Kidney (tissue), 14 donors: Measurements from ENCODE around the gene TARM1. TPM values are rescaled to one million over a fixed set of nuclear protein-coding genes. Genes with fewer than 3 reads are reported as not detected.
"Not testable (repeated sequence)": the region's sequence is repeated elsewhere in the genome, so short reads cannot be mapped to it uniquely, and the experiment has no call there.

Experiments
- DNase-seq, 5 donors: peaks; one replicate each; pipeline ENCODE4 v3.0.0-alpha.2; 2013 to 2020
- FAIRE-seq: peaks from 2 replicates; lab custom pipeline; 2012; peaks lifted over from hg19 to GRCh38; lab: Jason Lieb, UNC
- H3K27ac ChIP-seq, 2 donors: one replicate each; pipeline ENCODE4 v1.7.0; 2013; ENCODE audit warnings: low read depth in 2 of 2, low read length in 2 of 2, inconsistent platforms in 1 of 2
- H3K27me3 ChIP-seq: one replicate; pipeline ENCODE4 v1.7.1; 2013; ENCODE audit warnings: low read length, inconsistent platforms; ENCODE audit not compliant: control insufficient read depth, insufficient read depth
- H3K36me3 ChIP-seq, 3 donors: one replicate each; pipeline versions ENCODE4 v1.7.0 to v1.7.1; 2013; ENCODE audit warnings: low read length in 3 of 3, control low read depth in 1 of 3, inconsistent platforms in 1 of 3; ENCODE audit not compliant: insufficient read depth in 3 of 3, control insufficient read depth in 2 of 3
- H3K4me1 ChIP-seq, 3 donors: one replicate each; pipeline versions ENCODE4 v1.7.0 to v1.7.1; 2013; ENCODE audit warnings: low read length in 3 of 3, inconsistent platforms in 1 of 3, low read depth in 1 of 3; ENCODE audit not compliant: control insufficient read depth in 2 of 3, insufficient read depth in 2 of 3
- H3K4me3 ChIP-seq, 3 donors: one replicate each; pipeline versions ENCODE4 v1.7.0 to v1.8.1; 2013; ENCODE audit warnings: low read length in 3 of 3, control low read depth in 1 of 3, inconsistent platforms in 1 of 3
- H3K9ac ChIP-seq, 3 donors: one replicate each; pipeline versions ENCODE4 v1.7.0 to v1.7.1; 2013; ENCODE audit warnings: low read length in 3 of 3, control low read depth in 1 of 3, inconsistent platforms in 1 of 3
- H3K9me3 ChIP-seq, 3 donors: one replicate each; pipeline versions ENCODE4 v1.7.0 to v1.7.1; 2013; ENCODE audit warnings: low read length in 3 of 3, control low read depth in 1 of 3, inconsistent platforms in 1 of 3; ENCODE audit not compliant: control insufficient read depth in 2 of 3, insufficient read depth in 1 of 3
- CTCF ChIP-seq: IDR thresholded peaks from 3 replicates; pipeline ENCODE4 v1.5.1; 2012; ENCODE audit warnings: mild to moderate bottlenecking, moderate library complexity, borderline replicate concordance; ENCODE audit not compliant: insufficient read depth; ENCODE audit errors: extremely low read depth
- intact Hi-C: fragments of 100-400 bp; cut with DNase I; formaldehyde crosslinking; loops from one replicate; pipeline ENCODE4 v1.11.1; 2022
- polyA plus RNA-seq: library from polyadenylated mRNA; stranded (reverse); fragments of 350-450 nt; fragmentation: Illumina TruSeq; extraction: RNeasy Lipid Tissue Mini Kit (QIAGEN cat#74804); gene quantifications from one replicate; pipeline ENCODE4 v1.2.3, GENCODE V29; 2014; ENCODE audit warnings: low read depth, low replicate concordance; ENCODE audit not compliant: insufficient read depth
- total RNA-seq: library from RNA; stranded (reverse); fragmentation: NEBNext Ultra II Directional; extraction: Animal tissue kit (Norgen Biotek cat#: 25700); gene quantifications from one replicate; pipeline ENCODE4 v1.2.1, GENCODE V29; 2021
- donor health status: control.
- donor health status: control.
- donor health status: control.
- donor health status: control.
- donor health status: control.
- donor health status: DM: yes; HTN: yes; CAD: no.
- donor health status: Normal renal cell carcinoma (clear cell type).

Gene TARM1
- total and polyA plus RNA-seq, 2 donors from 2014 or later: not detected

GRCh38 chr19:54100561-54100960, 19.4 kb upstream of the TARM1 start, which contains the start of gene OSCAR:
Gene OSCAR (minus strand): TSS chr19:54100803. CDS start chr19:54100792, 11 bp downstream.
- no peak for FAIRE-seq
- Histone ChIP-seq H3K27ac (no peak within 1 kb of the TSS), H3K4me1 (peaks cover 0 to 5% (median 0%) of the 10 kb centered on the region in 3 donors), H3K36me3 (no peaks in the 10 kb centered on the region), H3K4me3 (no peak within 1 kb of the TSS), H3K27me3 (no peaks in the 10 kb centered on the region), H3K9me3 (no peaks in the 10 kb centered on the region), H3K9ac (no peak within 1 kb of the TSS)
- peak in 1 of 5 donors; percentile 65 for DNase-seq
- no peak for TF ChIP-seq CTCF
- intact Hi-C loops: no loop called here

GRCh38 chr19:54099903-54100255, 18.7 kb upstream of the TARM1 start:
- H3K36me3 ChIP-seq, H3K9me3 ChIP-seq, H3K9ac ChIP-seq, H3K27ac ChIP-seq, H3K27me3 ChIP-seq, FAIRE-seq, H3K4me1 ChIP-seq, H3K4me3 ChIP-seq, intact Hi-C loops: not testable (repeated sequence)
- peak in 1 of 5 donors; percentile 22 for DNase-seq

- no peaks in the 10 kb centered on the region for H3K27me3 ChIP-seq
- TF ChIP-seq CTCF: no peak
- DNase-seq (peak in 1 of 5 donors; percentile 26), FAIRE-seq (no peak)
- no peak overlapping the region for H3K4me3 ChIP-seq
- no peak overlapping the region for H3K9ac ChIP-seq
- intact Hi-C loops: no loop called here
- no peaks in the 10 kb centered on the region for H3K36me3 ChIP-seq
- peaks cover 0 to 5% (median 0%) of the 10 kb centered on the region in 3 donors for H3K4me1 ChIP-seq
- no peak overlapping the region for H3K27ac ChIP-seq
- H3K9me3 ChIP-seq: no peaks in the 10 kb centered on the region
These were observed 18.2 kb upstream of the TARM1 start for GRCh38 chr19:54099190-54099902.

- no peak overlapping the region for H3K4me3 ChIP-seq
- no peaks in the 10 kb centered on the region for H3K36me3 ChIP-seq
- FAIRE-seq: no peak
- no peaks in the 10 kb centered on the region for H3K9me3 ChIP-seq
- TF ChIP-seq CTCF: peak; percentile 7
- no peaks in the 10 kb centered on the region for H3K4me1 ChIP-seq
- no peak overlapping the region for H3K9ac ChIP-seq
- H3K27me3 ChIP-seq: no peaks in the 10 kb centered on the region
- intact Hi-C loops: no loop called here
- peak in 1 of 5 donors; percentile 72 for DNase-seq
- no peak overlapping the region for H3K27ac ChIP-seq
These were observed 15.5 kb upstream of the TARM1 start for GRCh38 chr19:54096617-54097106.

GRCh38 chr19:54095859-54096616, 14.9 kb upstream of the TARM1 start:
- DNase-seq: peak in 4 of 5 donors; percentile 36 to 78 (median 48)
- H3K4me1 ChIP-seq, H3K27ac ChIP-seq, FAIRE-seq, H3K4me3 ChIP-seq, H3K27me3 ChIP-seq, intact Hi-C loops, H3K36me3 ChIP-seq, H3K9ac ChIP-seq, H3K9me3 ChIP-seq: not testable (repeated sequence)
